NK-92 treated with Interleukin-12 subunit alpha and Interleukin-12 subunit beta, amount 100 ng/mL, for 24 hours (cell line): ENCODE measurements around the gene ARCN1.
"Not testable (repeated sequence)": the region's sequence is repeated elsewhere in the genome, so short reads cannot be mapped to it uniquely, and the experiment has no call there.

ENCODE experiments used
- DNase-seq: peaks from one replicate; lab custom pipeline; 2025; lab: John Stamatoyannopoulos, UW

The ARCN1 gene

GRCh38 chr11:118606157-118606843 lies 34.1 kb downstream of the ARCN1 start:
- DNase-seq = no peak

- no peak for DNase-seq
Observed at GRCh38 chr11:118606844-118607228, 34.6 kb downstream of the ARCN1 start.

GRCh38 chr11:118607401-118608359 lies 35.5 kb downstream of the ARCN1 start, which contains the start of gene PHLDB1:
PHLDB1 (plus strand) TSS chr11:118607615; CDS start chr11:118613837, 6,222 bp downstream.
- no peak for DNase-seq

GRCh38 chr11:118608360-118609227 lies 36.4 kb downstream of the ARCN1 start:
- no peak for DNase-seq

- DNase-seq = no peak
Observed at GRCh38 chr11:118609380-118610224, 37.4 kb downstream of the ARCN1 start.

- no peak for DNase-seq
Observed at GRCh38 chr11:118610225-118610772, 38.1 kb downstream of the ARCN1 start.

GRCh38 chr11:118610773-118611432 lies 38.7 kb downstream of the ARCN1 start:
- DNase-seq = peak; percentile 27

- not testable (repeated sequence) for DNase-seq
Observed at GRCh38 chr11:118611433-118611795, 39.2 kb downstream of the ARCN1 start.

- DNase-seq = no peak
Observed at GRCh38 chr11:118612378-118612777, 40.2 kb downstream of the ARCN1 start.

- no peak for DNase-seq
Observed at GRCh38 chr11:118614511-118614910, 42.3 kb downstream of the ARCN1 start.

GRCh38 chr11:118615282-118615975 lies 43.2 kb downstream of the ARCN1 start:
- DNase-seq = no peak

GRCh38 chr11:118615976-118616371 lies 43.8 kb downstream of the ARCN1 start:
- DNase-seq = no peak

GRCh38 chr11:118618115-118618990 lies 46.1 kb downstream of the ARCN1 start:
- DNase-seq = no peak

GRCh38 chr11:118618991-118619375 lies 46.8 kb downstream of the ARCN1 start:
- no peak for DNase-seq

- DNase-seq = no peak
Observed at GRCh38 chr11:118619444-118620197, 47.4 kb downstream of the ARCN1 start.

- no peak for DNase-seq
Observed at GRCh38 chr11:118620529-118621070, 48.4 kb downstream of the ARCN1 start.

GRCh38 chr11:118621071-118621783 lies 49.0 kb downstream of the ARCN1 start:
- DNase-seq = no peak
